Measurements from ENCODE around the gene NSUN6. TPM values are rescaled to one million over a fixed set of nuclear protein-coding genes. Genes with fewer than 3 reads are reported as not detected.

Gene NSUN6
- total RNA-seq, 1 donor from 2014 or later, result 8.9 TPM

- DNase-seq (ENCODE audit: low spot score), result no peak
These were observed 88.2 kb downstream of the NSUN6 start for GRCh38 chr10:18563003-18563726.

DNA sequence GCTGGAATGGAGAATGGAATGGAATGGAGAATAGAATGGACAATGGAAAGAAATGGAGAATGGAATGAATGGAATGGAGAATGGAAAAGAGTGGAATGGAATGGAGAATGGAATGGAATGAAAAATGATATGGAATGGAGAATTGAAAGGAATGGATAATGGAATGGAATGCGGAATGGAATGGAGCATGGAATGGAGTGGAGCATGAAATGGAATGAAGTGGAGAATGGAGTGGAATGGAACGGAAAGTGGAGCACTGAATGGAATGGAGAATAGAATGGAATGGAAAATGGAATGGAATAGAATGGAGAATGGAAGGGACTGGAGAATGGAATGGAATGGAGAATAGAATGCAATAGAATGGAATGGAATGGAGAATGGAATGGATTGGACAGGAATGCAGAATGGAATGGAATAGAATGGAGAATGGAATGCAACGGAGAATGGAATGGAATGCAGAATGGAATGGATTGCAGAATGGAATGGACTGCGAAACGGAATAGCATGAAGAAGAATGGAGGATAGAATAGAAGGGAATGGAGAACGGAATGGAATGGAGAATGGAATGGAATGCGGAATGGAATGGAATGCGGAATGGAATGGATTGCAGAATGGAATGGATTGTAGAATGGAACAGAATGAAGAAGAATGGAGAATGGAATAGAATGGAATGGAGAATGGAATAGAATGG, 89.4 kb downstream of the NSUN6 start:
- no peak for DNase-seq (ENCODE audit: low spot score)

- no peak for DNase-seq (ENCODE audit: low spot score)
These were observed 93.4 kb downstream of the NSUN6 start for GRCh38 chr10:18557960-18558359.

DNA sequence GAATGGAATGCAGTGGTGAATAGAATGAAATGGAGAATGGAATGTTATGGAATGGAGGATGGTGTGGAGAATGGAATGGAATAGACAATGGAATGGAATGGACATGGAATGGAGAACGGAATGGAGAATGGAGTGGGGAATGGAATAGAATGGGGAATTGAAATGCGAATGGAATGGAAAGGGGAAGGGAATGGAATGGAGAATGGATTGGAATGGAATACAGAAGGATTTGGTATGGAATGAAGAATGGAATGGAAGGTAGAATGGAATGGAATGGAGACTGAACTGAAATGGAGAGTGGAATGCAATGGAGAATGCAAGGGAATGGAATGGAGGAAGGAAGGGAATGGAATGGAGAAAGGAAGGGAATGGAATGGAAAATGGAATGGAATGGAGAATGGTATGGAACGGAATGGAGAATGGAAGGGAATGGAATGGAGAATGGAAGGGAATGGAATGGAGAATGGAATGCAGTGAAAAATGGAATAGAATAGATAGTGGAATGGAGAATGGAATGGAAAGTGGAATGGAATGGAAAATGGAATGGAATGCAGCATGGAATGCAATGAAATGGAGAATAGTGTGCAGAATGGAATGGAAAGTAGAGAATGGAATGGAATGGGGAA, 94.8 kb downstream of the NSUN6 start:
- no peak for DNase-seq (ENCODE audit: low spot score)

- DNase-seq (ENCODE audit: low spot score), result no peak
These were observed 96.9 kb downstream of the NSUN6 start for GRCh38 chr10:18554479-18554878.

GRCh38 chr10:18551473-18551872, 99.9 kb downstream of the NSUN6 start:
- no peak for DNase-seq (ENCODE audit: low spot score)

DNA sequence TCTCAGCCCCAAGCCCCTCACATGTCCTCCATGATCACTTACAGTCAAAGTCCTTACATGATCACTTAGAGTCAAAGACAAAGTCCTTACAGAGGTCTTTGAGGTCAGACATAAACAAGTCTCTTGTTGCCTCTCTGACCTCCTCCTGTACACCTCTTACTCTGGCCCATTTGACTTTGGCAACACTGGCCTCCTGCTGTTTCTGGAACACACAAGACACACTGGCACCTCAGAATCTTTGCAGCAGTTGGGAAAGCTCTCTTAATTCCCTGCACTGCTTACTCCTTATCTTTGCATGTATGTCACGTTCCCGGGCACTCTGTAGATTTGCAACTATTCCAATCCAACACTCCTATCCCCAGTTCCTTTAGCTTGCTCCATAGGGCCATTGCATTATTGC, 102.3 kb downstream of the NSUN6 start:
- DNase-seq (ENCODE audit: low spot score), result no peak

DNA sequence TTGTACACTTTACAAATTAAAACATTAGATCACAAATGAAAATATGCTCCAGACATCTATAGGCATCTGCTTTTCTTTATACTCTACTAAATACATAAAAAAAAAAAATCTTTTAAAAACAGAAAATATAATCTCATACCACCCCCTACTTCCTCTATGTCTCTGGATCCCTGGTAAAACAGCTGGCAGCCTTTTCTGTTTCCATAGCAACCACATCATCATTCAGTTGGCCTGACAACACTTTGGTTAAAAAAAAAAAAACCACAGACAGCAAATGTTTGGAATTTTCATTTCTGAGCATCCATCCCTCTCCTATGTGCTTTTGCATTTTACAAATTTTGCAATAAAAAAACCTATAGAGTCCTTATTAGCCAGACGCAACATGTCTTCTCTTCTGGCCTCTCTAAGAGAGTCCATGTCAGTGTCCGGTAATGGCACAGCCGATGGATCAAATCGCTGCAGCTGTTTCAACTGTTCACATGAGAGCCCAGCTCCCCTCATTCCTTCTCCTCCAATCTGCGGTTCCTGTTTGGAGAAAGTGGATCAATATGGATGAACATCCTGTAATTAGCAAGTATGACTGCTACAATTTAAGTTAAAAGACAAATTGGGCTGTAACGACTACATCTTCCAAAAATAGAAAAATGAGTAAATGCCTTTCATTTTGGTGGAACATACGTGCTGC, 105.6 kb downstream of the NSUN6 start:
- no peak for DNase-seq (ENCODE audit: low spot score)

- DNase-seq (ENCODE audit: low spot score), result no peak
These were observed 108.6 kb downstream of the NSUN6 start for GRCh38 chr10:18542832-18543231.

DNA sequence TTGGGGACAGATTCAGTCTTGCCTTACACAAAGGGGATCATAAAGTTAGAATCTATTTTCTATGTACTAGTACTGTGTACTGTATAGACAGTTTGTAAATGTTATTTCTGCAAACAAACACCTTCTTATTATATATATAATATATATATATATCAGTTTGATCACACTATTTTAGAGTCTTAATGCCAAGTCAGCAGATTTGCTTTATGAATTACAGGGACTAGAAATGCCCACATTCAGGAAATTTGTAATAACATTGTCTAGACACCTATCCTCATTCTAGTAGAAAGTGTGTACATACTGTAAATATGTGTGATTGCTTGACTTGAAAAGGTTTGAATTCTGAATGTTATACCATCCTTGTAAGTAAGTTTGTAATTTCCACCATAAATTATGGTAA, 111.2 kb downstream of the NSUN6 start:
- no peak for DNase-seq (ENCODE audit: low spot score)

- DNase-seq (ENCODE audit: low spot score), result no peak
These were observed 112.1 kb downstream of the NSUN6 start for GRCh38 chr10:18539335-18539734.

DNA sequence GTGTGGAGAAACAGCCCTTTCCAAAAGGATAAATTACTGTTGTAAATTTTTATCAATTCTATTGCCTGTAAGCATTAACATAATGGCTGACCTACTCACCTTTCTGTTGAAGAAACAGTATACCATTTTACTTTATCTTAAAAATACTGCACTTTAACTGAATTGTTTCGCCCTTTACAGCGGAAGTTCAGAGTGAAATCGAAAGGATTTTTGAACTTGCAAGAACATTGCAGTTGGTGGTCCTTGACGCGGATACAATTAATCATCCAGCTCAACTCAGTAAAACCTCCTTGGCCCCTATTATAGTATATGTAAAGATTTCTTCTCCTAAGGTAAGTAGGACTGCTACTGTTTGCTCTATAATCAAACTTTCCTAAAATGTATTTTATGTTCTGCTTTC, 117.5 kb downstream of the NSUN6 start:
- DNase-seq (ENCODE audit: low spot score), result no peak

DNA sequence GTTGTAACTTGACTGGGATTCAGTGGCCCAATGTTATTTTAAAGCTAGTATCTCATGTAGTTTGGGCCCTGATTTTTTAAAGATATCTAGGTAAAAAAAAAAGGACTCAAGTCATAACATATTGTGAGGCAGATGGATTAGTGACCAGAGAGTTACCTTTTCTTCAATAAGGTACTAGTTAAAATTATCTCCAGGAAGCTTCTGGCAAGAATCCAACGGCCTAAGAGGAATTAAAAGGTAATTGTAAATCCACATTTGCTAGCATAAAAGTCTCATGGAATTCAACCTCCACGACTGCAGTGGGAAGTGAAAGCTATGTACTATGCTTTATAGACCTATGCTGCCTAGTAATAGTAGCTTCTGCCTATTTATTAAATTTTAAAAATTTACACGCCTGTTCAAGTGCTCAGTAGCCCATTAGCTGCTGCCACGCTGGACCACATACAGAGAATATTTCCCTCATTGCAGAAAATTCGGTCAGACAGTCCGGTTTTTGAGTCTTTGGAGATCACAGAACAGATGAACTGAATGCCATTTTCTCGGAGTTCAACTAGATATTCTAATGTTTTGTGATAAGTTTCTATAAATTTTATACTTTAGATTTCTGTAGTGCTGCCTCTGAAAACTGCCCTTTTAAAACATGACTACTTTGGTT, 118.4 kb downstream of the NSUN6 start:
- no peak for DNase-seq (ENCODE audit: low spot score)

- no peak for DNase-seq (ENCODE audit: low spot score)
These were observed 123.1 kb downstream of the NSUN6 start for GRCh38 chr10:18528292-18528691.

- DNase-seq (ENCODE audit: low spot score), result no peak
These were observed 123.7 kb downstream of the NSUN6 start for GRCh38 chr10:18527687-18528086.

- DNase-seq (ENCODE audit: low spot score), result no peak
These were observed 127.5 kb downstream of the NSUN6 start for GRCh38 chr10:18523858-18524257.

- no peak for DNase-seq (ENCODE audit: low spot score)
These were observed 128.4 kb downstream of the NSUN6 start for GRCh38 chr10:18523025-18523424.

DNA sequence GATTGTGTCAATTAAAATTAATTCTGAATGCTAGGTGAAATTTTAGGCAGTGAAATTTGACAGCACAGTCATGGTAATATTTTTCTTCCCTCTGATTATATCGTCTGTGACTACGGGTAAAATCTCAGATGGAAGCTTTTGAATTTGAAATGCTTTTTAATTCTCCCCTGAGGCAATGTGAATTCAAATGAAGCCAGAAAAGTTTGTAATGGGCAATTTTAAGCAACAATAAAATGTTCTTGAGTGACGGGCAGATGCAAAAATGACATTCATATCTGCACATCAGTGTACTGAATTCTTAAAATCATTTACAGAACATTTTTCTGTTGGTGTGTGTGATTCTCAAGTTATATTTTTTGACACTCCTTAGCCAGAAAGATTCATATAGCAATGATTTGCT, 134.5 kb downstream of the NSUN6 start:
- no peak for DNase-seq (ENCODE audit: low spot score)

DNA sequence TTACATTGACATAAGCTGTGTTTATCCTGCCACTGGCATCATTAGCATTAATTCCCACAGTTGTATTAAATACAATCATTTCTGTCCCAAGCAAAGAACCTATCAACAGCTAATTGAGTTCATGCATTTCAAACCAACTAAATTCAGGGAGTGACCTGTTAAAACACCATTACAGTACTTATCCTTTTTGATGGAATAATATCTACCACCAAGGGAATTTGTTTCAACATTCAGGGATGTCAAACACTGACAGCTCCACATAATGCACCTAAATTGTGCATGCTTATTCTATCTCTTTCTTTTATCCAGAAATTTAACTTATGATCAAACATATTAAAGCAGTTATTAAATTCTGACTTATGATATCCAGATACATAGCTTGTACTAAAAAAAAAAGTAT, 136.8 kb downstream of the NSUN6 start:
- DNase-seq (ENCODE audit: low spot score), result no peak

DNA sequence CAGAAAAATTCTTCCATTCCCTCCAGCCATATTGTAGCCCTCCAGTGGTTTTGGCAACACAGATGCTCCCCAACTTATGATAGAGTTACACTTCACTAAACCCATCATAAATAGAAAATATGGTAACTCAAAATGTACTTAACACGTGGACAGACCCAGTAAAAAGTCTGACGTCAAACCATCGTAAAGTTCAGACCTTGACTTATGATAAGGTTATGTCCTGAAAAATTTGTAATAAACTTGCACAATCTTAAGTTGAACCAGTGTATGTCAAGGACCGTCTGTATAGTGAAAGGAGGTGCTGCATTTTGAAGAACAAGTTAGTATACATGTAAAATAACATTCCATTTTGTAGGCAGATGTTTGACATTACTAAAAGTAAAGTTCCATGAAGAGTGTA, 142.8 kb downstream of the NSUN6 start:
- no peak for DNase-seq (ENCODE audit: low spot score)

DNA sequence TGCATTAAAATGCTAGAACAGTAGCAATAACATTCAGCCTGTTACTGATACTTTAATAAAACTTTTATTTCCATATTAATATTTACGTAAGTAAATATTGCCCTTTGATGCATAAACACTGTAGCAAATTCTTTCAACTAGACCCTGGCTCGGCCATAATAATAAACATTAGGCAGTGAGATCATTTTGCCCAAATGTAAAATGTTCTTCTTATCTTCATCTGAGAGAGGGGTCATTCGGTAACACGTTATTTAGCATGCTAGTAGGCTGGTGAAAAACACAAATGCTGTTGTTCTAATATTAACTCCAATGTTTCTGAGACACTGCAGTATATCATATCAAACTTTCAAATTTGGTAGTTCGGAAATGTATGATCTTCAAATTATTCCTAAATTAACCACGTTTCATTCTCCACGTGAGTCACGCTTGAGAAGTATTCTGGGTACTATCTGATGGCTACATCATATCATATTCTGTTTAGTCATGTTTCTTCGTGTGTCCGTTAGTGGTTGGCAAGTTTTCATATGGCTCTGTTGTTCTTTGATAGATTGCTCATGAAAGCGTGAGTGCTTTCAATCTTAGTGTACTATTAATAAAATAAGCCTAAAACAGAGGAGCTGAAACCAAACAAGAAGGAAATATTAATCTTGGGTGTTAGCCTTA, 145.8 kb downstream of the NSUN6 start:
- no peak for DNase-seq (ENCODE audit: low spot score)

Data from mesenteric fat pad (tissue), 1 donor.